Hypothalamus (tissue), 51 donors: ENCODE measurements around the gene IDNK.

Source experiments
- DNase-seq, 51 donors: peaks; one replicate each; lab custom pipeline; 2025; lab: John Stamatoyannopoulos, UW

Gene IDNK

GRCh38 chr9:83630938-83631457 lies 8.1 kb downstream of the IDNK start:
- DNase-seq: peak in 3 of 51 donors; percentile 3 to 9 (median 4)

- DNase-seq: no peak
These were observed 10.3 kb downstream of the IDNK start for GRCh38 chr9:83633255-83633654.

- DNase-seq: no peak
These were observed 10.7 kb downstream of the IDNK start for GRCh38 chr9:83633676-83634075.

GRCh38 chr9:83636813-83637212 lies 13.9 kb downstream of the IDNK start:
- DNase-seq: no peak

- DNase-seq: no peak
These were observed 14.4 kb downstream of the IDNK start for GRCh38 chr9:83637389-83637788.

GRCh38 chr9:83639266-83639665 lies 16.3 kb downstream of the IDNK start:
- DNase-seq: no peak

GRCh38 chr9:83642793-83643192 lies 19.9 kb downstream of the IDNK start:
- no peak for DNase-seq

- DNase-seq: no peak
These were observed 23.7 kb downstream of the IDNK start for GRCh38 chr9:83646500-83647239.

- DNase-seq: peak in 33 of 51 donors; percentile 2 to 66 (median 21)
These were observed 26.1 kb downstream of the IDNK start for GRCh38 chr9:83649080-83649479.

- DNase-seq: no peak
These were observed 26.6 kb downstream of the IDNK start for GRCh38 chr9:83649515-83649914.

- DNase-seq: no peak
These were observed 28.6 kb downstream of the IDNK start for GRCh38 chr9:83651558-83651957.

GRCh38 chr9:83652433-83652832 lies 29.5 kb downstream of the IDNK start:
- no peak for DNase-seq

- no peak for DNase-seq
These were observed 32.5 kb downstream of the IDNK start for GRCh38 chr9:83655433-83655832.

GRCh38 chr9:83656032-83656680 lies 33.2 kb downstream of the IDNK start:
- no peak for DNase-seq

- DNase-seq: no peak
These were observed 34.0 kb downstream of the IDNK start for GRCh38 chr9:83656952-83657351.

GRCh38 chr9:83662933-83663332 lies 40.0 kb downstream of the IDNK start:
- no peak for DNase-seq

GRCh38 chr9:83665580-83666200 lies 42.7 kb downstream of the IDNK start:
- DNase-seq: no peak

GRCh38 chr9:83669067-83669466 lies 46.1 kb downstream of the IDNK start:
- DNase-seq: no peak

GRCh38 chr9:83670381-83670780 lies 47.4 kb downstream of the IDNK start:
- DNase-seq: no peak

- no peak for DNase-seq
These were observed 48.5 kb downstream of the IDNK start for GRCh38 chr9:83671451-83671850.

- no peak for DNase-seq
These were observed 52.5 kb downstream of the IDNK start for GRCh38 chr9:83675466-83675865.

GRCh38 chr9:83677596-83677995 lies 54.7 kb downstream of the IDNK start:
- no peak for DNase-seq
